ENCODE data around the gene PITPNM1.

- TF ChIP-seq CTCF (IDR thresholded peaks at IDR 0.05): no peak
- no peak for TF ChIP-seq POLR2A (IDR thresholded peaks at IDR 0.05)
Measured at GRCh38 chr11:67453816-67454732, 51.1 kb downstream of the PITPNM1 start.

Measured in prostate gland (tissue), 2 donors.